PC-9 (cell line): ENCODE results near the gene MUSTN1. TPM values are rescaled to one million over a fixed set of nuclear protein-coding genes. Genes with fewer than 3 reads are reported as not detected.

Experiments used
- BruUV-seq: library from RNA; stranded (reverse); fragments of 400-500 nt; replicated peaks from 2 replicates; lab custom pipeline; 2021; lab: Mats Ljungman, UMichigan
- CTCF ChIA-PET: fragments of 300-600 bp; sonication (Branson Sonifier 250); formaldehyde crosslinking; loops from one replicate; lab custom pipeline; 2022; ENCODE audit warnings: antibody characterized with exemption; lab: Charles Lee
- POLR2A ChIA-PET: fragments of 300-600 bp; sonication (Branson Sonifier 250); formaldehyde crosslinking; loops from one replicate; lab custom pipeline; 2022; ENCODE audit warnings: antibody characterized with exemption; ENCODE audit not compliant: unreplicated experiment; lab: Charles Lee
- DNase-seq, 2 experiments: peaks; one replicate each; pipeline versions ENCODE4 v3.0.0 to v3.0.0-alpha.2; 2015 to 2022; ENCODE audit warnings: mixed read lengths in 1 of 2
- H2AFZ ChIP-seq: fragments of 200-600 bp; sonication (generic); 2 replicates; pipeline ENCODE4 v1.8.1; 2017; ENCODE audit warnings: antibody characterized with exemption
- H3F3A ChIP-seq: fragments of 200-600 bp; sonication (generic); 2 replicates; pipeline ENCODE4 v1.8.1; 2017; ENCODE audit warnings: antibody characterized with exemption, mild to moderate bottlenecking, low read depth; ENCODE audit not compliant: insufficient read depth
- H3K27ac ChIP-seq: fragments of 200-600 bp; sonication (generic); 2 replicates; pipeline ENCODE4 v1.6.1; 2016; ENCODE audit warnings: mixed run types
- H3K27me3 ChIP-seq: fragments of 200-600 bp; sonication (generic); 2 replicates; pipeline ENCODE4 v1.6.1; 2016; ENCODE audit warnings: low read depth, mixed run types; ENCODE audit not compliant: insufficient read depth
- H3K36me3 ChIP-seq: fragments of 200-600 bp; sonication (generic); 2 replicates; pipeline ENCODE4 v1.6.1; 2016; ENCODE audit warnings: low read depth, mixed run types
- H3K4me1 ChIP-seq: fragments of 200-600 bp; sonication (generic); replicated peaks from 2 replicates; pipeline ENCODE4 v1.6.1; 2016; ENCODE audit warnings: mixed run types; ENCODE audit not compliant: insufficient read depth
- H3K4me2 ChIP-seq: fragments of 200-600 bp; sonication (generic); 2 replicates; pipeline ENCODE4 v1.6.1; 2017; ENCODE audit warnings: mixed run types
- H3K4me3 ChIP-seq: fragments of 200-600 bp; sonication (generic); 2 replicates; pipeline ENCODE4 v1.6.1; 2016; ENCODE audit warnings: mixed run types
- H3K79me2 ChIP-seq: fragments of 200-600 bp; sonication (generic); 2 replicates; pipeline ENCODE4 v1.6.1; 2017; ENCODE audit warnings: low read depth, mixed run types
- H3K9me2 ChIP-seq: fragments of 200-600 bp; sonication (generic); 2 replicates; pipeline ENCODE4 v1.8.1; 2017; ENCODE audit warnings: mild to moderate bottlenecking; ENCODE audit not compliant: insufficient read depth
- H3K9me3 ChIP-seq: fragments of 200-600 bp; sonication (generic); 2 replicates; pipeline ENCODE4 v1.8.1; 2016; ENCODE audit warnings: low read depth; ENCODE audit not compliant: insufficient read depth
- H4K20me1 ChIP-seq: fragments of 200-600 bp; sonication (generic); 2 replicates; pipeline ENCODE4 v1.8.1; 2017; ENCODE audit not compliant: insufficient read depth
- EZH2 ChIP-seq: fragments of 200-600 bp; sonication (generic); IDR thresholded peaks from 2 replicates; pipeline ENCODE4 v1.8.0; 2017; ENCODE audit warnings: antibody characterized with exemption, low read depth
- intact Hi-C: fragments of 100-400 bp; cut with micrococcal nuclease; formaldehyde crosslinking; loops from one replicate; pipeline ENCODE4 v1.10.0; 2022; ENCODE audit not compliant: unreplicated experiment
- total RNA-seq: library from RNA; stranded (reverse); gene quantifications from 2 replicates; pipeline ENCODE4 v1.2.3, GENCODE V29; 2021
- TF ChIP-seq, protein P1 (sequence below): fragments of 200-600 bp; sonication (generic); conservative IDR thresholded peaks from 2 replicates; pipeline ENCODE4 v1.6.1; 2017; ENCODE audit warnings: mixed run types, antibody characterized with exemption, mild to moderate bottlenecking, moderate library complexity

The MUSTN1 gene
- total RNA-seq, 1 experiment from 2014 or later: not detected

DNA sequence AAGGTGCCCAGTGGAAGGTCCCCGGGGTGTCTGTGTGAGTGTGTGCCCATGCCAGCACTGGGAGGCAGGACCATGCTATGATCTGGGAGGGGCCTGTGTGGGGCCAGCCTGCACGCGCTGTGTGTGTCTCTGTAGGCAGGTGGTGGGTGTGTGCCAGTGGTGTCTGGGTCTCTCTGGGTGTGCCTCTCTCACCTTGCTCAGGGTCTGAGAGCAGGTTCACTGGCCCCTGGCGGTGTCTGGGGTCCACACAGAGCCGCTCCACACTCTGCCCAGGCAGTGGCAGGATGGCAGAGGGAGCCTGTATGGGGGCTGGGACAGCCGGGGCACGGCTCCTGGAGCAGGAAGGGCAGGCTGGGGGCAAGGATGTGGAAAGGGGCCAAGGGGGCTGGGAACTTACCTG, 17.0 kb downstream of the MUSTN1 start:
- Histone ChIP-seq H3K79me2 (no peaks in the 10 kb centered on the region), H3K9me3 (no peaks in the 10 kb centered on the region), H3F3A (no peaks in the 10 kb centered on the region), H3K4me1 (no peaks in the 10 kb centered on the region), H3K36me3 (no peaks in the 10 kb centered on the region), H2AFZ (no peak overlapping the region), H4K20me1 (no peaks in the 10 kb centered on the region), H3K27me3 (no peaks in the 10 kb centered on the region), H3K27ac (no peak overlapping the region), H3K4me2 (no peak overlapping the region), H3K4me3 (no peak overlapping the region), H3K9me2 (no peaks in the 10 kb centered on the region)
- ChIA-PET POLR2A (no interaction called here), CTCF (no interaction called here)
- intact Hi-C loops: no loop called here
- BruUV-seq: no TSS peak
- TF ChIP-seq, protein P1, sequence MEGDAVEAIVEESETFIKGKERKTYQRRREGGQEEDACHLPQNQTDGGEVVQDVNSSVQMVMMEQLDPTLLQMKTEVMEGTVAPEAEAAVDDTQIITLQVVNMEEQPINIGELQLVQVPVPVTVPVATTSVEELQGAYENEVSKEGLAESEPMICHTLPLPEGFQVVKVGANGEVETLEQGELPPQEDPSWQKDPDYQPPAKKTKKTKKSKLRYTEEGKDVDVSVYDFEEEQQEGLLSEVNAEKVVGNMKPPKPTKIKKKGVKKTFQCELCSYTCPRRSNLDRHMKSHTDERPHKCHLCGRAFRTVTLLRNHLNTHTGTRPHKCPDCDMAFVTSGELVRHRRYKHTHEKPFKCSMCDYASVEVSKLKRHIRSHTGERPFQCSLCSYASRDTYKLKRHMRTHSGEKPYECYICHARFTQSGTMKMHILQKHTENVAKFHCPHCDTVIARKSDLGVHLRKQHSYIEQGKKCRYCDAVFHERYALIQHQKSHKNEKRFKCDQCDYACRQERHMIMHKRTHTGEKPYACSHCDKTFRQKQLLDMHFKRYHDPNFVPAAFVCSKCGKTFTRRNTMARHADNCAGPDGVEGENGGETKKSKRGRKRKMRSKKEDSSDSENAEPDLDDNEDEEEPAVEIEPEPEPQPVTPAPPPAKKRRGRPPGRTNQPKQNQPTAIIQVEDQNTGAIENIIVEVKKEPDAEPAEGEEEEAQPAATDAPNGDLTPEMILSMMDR: no peak
- TF ChIP-seq EZH2: no peak
- DNase-seq: no peak

DNA sequence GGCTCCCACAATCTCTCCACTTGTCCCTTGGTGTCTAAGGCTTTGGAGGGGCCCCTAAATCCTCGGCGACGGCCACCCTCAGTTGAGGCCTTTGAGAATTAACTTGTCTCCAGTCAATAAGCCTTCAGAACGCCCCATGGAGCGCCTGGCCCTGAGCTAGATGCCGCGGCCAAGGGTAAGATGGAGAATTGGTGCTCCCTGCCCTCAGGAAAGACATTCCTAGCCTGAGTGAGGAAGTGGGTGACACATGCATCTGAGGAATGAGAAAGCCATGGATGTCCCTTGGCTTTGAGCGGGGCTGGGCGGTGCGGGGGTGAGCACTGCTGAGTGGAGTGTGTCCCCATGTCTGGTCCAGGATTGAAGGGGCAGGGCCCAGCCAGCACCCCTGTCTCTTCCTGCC, 17.6 kb downstream of the MUSTN1 start:
- H3K4me3 ChIP-seq: no peak overlapping the region
- no peaks in the 10 kb centered on the region for H3K27me3 ChIP-seq
- no peaks in the 10 kb centered on the region for H4K20me1 ChIP-seq
- no peaks in the 10 kb centered on the region for H3F3A ChIP-seq
- no peak overlapping the region for H3K4me2 ChIP-seq
- no peak overlapping the region for H2AFZ ChIP-seq
- no peaks in the 10 kb centered on the region for H3K79me2 ChIP-seq
- ChIA-PET CTCF (no interaction called here), POLR2A (no interaction called here)
- H3K27ac ChIP-seq: no peak overlapping the region
- no peaks in the 10 kb centered on the region for H3K4me1 ChIP-seq
- intact Hi-C loops: no loop called here
- H3K9me2 ChIP-seq: no peaks in the 10 kb centered on the region
- TF ChIP-seq, protein P1: no peak
- no peak for TF ChIP-seq EZH2
- no peak for DNase-seq
- no peaks in the 10 kb centered on the region for H3K9me3 ChIP-seq
- H3K36me3 ChIP-seq: no peaks in the 10 kb centered on the region
- no TSS peak for BruUV-seq

DNA sequence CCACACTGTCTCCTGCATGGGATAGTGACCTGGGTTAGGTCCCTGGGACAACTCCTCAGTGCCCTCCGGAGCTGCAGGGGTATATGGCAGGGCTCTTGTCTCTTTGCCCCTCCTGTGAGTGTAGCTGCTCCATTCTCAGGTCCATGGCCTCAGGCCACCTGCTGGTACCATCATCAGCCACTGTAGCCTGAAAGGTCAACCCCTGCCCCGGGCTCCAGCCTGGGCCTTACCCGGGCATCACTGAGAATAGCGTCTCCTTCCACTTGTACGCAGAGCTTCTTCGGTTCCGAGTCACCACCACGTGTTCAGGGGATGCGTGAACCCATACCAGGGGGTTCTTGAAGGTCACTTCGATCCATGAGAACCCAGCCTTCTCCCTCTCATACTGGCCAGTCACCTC, 18.2 kb downstream of the MUSTN1 start:
- no peaks in the 10 kb centered on the region for H3K36me3 ChIP-seq
- no peak overlapping the region for H3K4me2 ChIP-seq
- no peak overlapping the region for H3K4me3 ChIP-seq
- intact Hi-C loops: no loop called here
- POLR2A ChIA-PET: no interaction called here
- H3K9me3 ChIP-seq: no peaks in the 10 kb centered on the region
- H3K27me3 ChIP-seq: no peaks in the 10 kb centered on the region
- H3K27ac ChIP-seq: no peak overlapping the region
- no peaks in the 10 kb centered on the region for H3K9me2 ChIP-seq
- no peaks in the 10 kb centered on the region for H4K20me1 ChIP-seq
- BruUV-seq: no TSS peak
- no peak overlapping the region for H2AFZ ChIP-seq
- CTCF ChIA-PET: no interaction called here
- no peaks in the 10 kb centered on the region for H3K79me2 ChIP-seq
- no peaks in the 10 kb centered on the region for H3K4me1 ChIP-seq
- no peak for DNase-seq
- no peaks in the 10 kb centered on the region for H3F3A ChIP-seq
- TF ChIP-seq EZH2: no peak
- TF ChIP-seq, protein P1: no peak
